Naive thymus-derived CD4-positive, alpha-beta T cell (primary cell): ENCODE results near the gene VPS18. TPM values are rescaled to one million over a fixed set of nuclear protein-coding genes. Genes with fewer than 3 reads are reported as not detected.

ENCODE experiments used
- ATAC-seq: fragments of 150-1000 bp; cut with Tn5 transposase; 2 replicates; pipeline ENCODE4 v1.10.0; 2021; ENCODE audit warnings: mild to moderate bottlenecking, moderate library complexity
- CTCF ChIA-PET: fragments of 350-600 bp; sonication (Branson Sonifier 250); formaldehyde crosslinking; loops from one replicate; lab custom pipeline; 2021; ENCODE audit warnings: antibody characterized with exemption; lab: Charles Lee
- POLR2A ChIA-PET: fragments of 350-600 bp; sonication (Branson Sonifier 250); formaldehyde crosslinking; loops from one replicate; lab custom pipeline; 2021; ENCODE audit warnings: antibody characterized with exemption, inconsistent platforms; lab: Charles Lee
- DNase-seq, 9 donors: peaks; one replicate each; pipeline versions ENCODE4 v3.0.0 to v3.0.0-alpha.2; 2020 to 2022; ENCODE audit warnings: mixed read lengths in 1 of 9
- H3K27ac ChIP-seq: one replicate; pipeline ENCODE4 v1.7.0; 2013; ENCODE audit warnings: mild to moderate bottlenecking, low read depth, low read length, moderate library complexity
- H3K27me3 ChIP-seq, 2 donors: one replicate each; pipeline ENCODE4 v1.7.0; 2013; ENCODE audit warnings: low read length in 2 of 2, mild to moderate bottlenecking in 2 of 2, moderate library complexity in 2 of 2; ENCODE audit not compliant: control insufficient read depth in 2 of 2, insufficient read depth in 2 of 2
- H3K36me3 ChIP-seq, 3 experiments: 1 replicate in 2 of 3; 2 replicates in 1 of 3; pipeline ENCODE4 v1.7.0; 2013; ENCODE audit warnings: low read length in 3 of 3, mild to moderate bottlenecking in 3 of 3, moderate library complexity in 1 of 3; ENCODE audit not compliant: insufficient read depth in 3 of 3, control insufficient read depth in 2 of 3
- H3K4me1 ChIP-seq, 2 donors: one replicate each; pipeline ENCODE4 v1.7.0; 2013; ENCODE audit warnings: low read length in 2 of 2, mild to moderate bottlenecking in 2 of 2, moderate library complexity in 1 of 2; ENCODE audit not compliant: control insufficient read depth in 2 of 2, insufficient read depth in 2 of 2
- H3K4me3 ChIP-seq: 2 replicates; pipeline ENCODE4 v1.7.0; 2013; ENCODE audit warnings: mild to moderate bottlenecking, low read length
- H3K9me3 ChIP-seq, 3 experiments: 1 replicate in 2 of 3; 2 replicates in 1 of 3; pipeline ENCODE4 v1.7.0; 2013; ENCODE audit warnings: low read length in 3 of 3; ENCODE audit not compliant: control insufficient read depth in 2 of 3
- H3K27ac Mint-ChIP-seq, 9 donors: one replicate each; pipeline ENCODE4 v1.8.0; 2020 to 2022; ENCODE audit warnings: mixed read lengths in 9 of 9, mild to moderate bottlenecking in 8 of 9, moderate library complexity in 5 of 9, inconsistent platforms in 2 of 9
- H3K27me3 Mint-ChIP-seq, 5 donors: one replicate each; pipeline ENCODE4 v1.8.0; 2021 to 2022; ENCODE audit warnings: mixed read lengths in 5 of 5, mild to moderate bottlenecking in 1 of 5
- H3K36me3 Mint-ChIP-seq, 5 donors: one replicate each; pipeline ENCODE4 v1.8.0; 2020 to 2022; ENCODE audit warnings: mixed read lengths in 5 of 5, mild to moderate bottlenecking in 3 of 5, inconsistent platforms in 1 of 5
- H3K4me1 Mint-ChIP-seq, 7 donors: one replicate each; pipeline ENCODE4 v1.8.0; 2020 to 2022; ENCODE audit warnings: mixed read lengths in 7 of 7, mild to moderate bottlenecking in 3 of 7, inconsistent platforms in 1 of 7
- H3K4me3 Mint-ChIP-seq, 10 donors: one replicate each; pipeline ENCODE4 v1.8.0; 2020 to 2022; ENCODE audit warnings: mild to moderate bottlenecking in 10 of 10, mixed read lengths in 10 of 10, moderate library complexity in 6 of 10, inconsistent platforms in 2 of 10
- H3K9me3 Mint-ChIP-seq, 11 donors: one replicate each; pipeline ENCODE4 v1.8.0; 2020 to 2022; ENCODE audit warnings: mixed read lengths in 11 of 11, mild to moderate bottlenecking in 4 of 11, inconsistent platforms in 1 of 11, moderate library complexity in 1 of 11
- intact Hi-C, 2 donors: fragments of 100-400 bp; cut with micrococcal nuclease; formaldehyde crosslinking; loops; one replicate each; pipeline ENCODE4 v1.15.1; 2023
- polyA plus RNA-seq, 2 donors: library from polyadenylated mRNA; unstranded; fragments of 300-500 nt; fragmentation: Illumina TruSeq; gene quantifications; one replicate each; pipeline ENCODE4 v1.2.3, GENCODE V29; 2021
- total RNA-seq, 6 experiments: library from RNA in 5 of 6; stranded (reverse) in 5 of 6; gene quantifications; 1 replicate in 5 of 6; 2 replicates in 1 of 6; pipeline ENCODE4 v1.2.3 and lab custom pipeline; 2021 to 2026

VPS18 gene
- total and polyA plus RNA-seq, 7 experiments from 2014 or later, result 15.9 to 25.8 (median 20.5) TPM

GRCh38 chr15:40926659-40927494, 32.6 kb downstream of the VPS18 start:
- Histone ChIP-seq H3K27me3 (peaks cover 5 to 42% of the 10 kb centered on the region in 2 donors), H3K9me3 (no peaks in the 10 kb centered on the region), H3K4me1 (peaks cover 19 to 54% of the 10 kb centered on the region in 2 donors), H3K4me3 (no peak overlapping the region), H3K27ac (no peak overlapping the region), H3K36me3 (no peaks in the 10 kb centered on the region)
- Mint-ChIP-seq H3K27me3 (peaks cover 41 to 76% (median 43%) of the 10 kb centered on the region in 5 donors), H3K9me3 (peaks cover 0 to 2% (median 0%) of the 10 kb centered on the region in 11 donors), H3K4me1 (peaks cover 27 to 49% (median 43%) of the 10 kb centered on the region in 7 donors), H3K36me3 (peaks cover 0 to 4% (median 0%) of the 10 kb centered on the region in 5 donors), H3K27ac (no peak overlapping the region), H3K4me3 (peak overlapping the region; percentile 47 to 96 (median 78))
- no peak for ATAC-seq
- ChIA-PET POLR2A (interaction anchor here (1.3 to 6.5 kb wide), 2 partner anchors 15 to 26 kb away, joined by 3 to 23 read pairs; partner anchors contain the start of gene CHAC1), CTCF (no interaction called here)
- no peak for DNase-seq
- intact Hi-C loops, result no loop called here

DNA sequence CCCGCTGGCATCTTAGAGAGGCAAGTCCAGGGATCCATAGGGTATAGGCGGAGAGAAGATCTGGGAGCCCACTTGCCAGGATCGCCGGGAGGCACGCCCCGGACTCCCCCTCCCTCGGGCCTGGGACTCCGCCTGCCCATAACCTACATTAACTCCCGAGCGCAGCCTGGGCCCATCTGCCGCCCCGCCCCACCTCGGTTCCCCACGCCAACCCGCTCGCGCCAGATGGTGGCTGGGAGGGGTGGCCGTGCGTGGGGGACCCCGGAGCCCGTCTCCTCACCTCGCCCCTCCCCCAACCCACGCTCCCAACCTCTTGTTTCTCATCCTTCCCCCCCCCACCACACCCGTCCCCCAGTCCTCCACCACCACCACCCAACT, 33.2 kb downstream of the VPS18 start:
- no peak overlapping the region for H3K4me3 ChIP-seq
- peaks cover 19 to 54% of the 10 kb centered on the region in 2 donors for H3K4me1 ChIP-seq
- no peaks in the 10 kb centered on the region for H3K9me3 ChIP-seq
- peaks cover 27 to 53% (median 46%) of the 10 kb centered on the region in 7 donors for H3K4me1 Mint-ChIP-seq
- ATAC-seq (no peak), DNase-seq (no peak)
- H3K9me3 Mint-ChIP-seq, result peaks cover 0 to 2% (median 0%) of the 10 kb centered on the region in 11 donors
- peaks cover 0 to 4% (median 0%) of the 10 kb centered on the region in 5 donors for H3K36me3 Mint-ChIP-seq
- H3K27ac ChIP-seq, result no peak overlapping the region
- intact Hi-C loops, result no loop called here
- peaks cover 45 to 82% (median 49%) of the 10 kb centered on the region in 5 donors for H3K27me3 Mint-ChIP-seq
- no peak overlapping the region for H3K27ac Mint-ChIP-seq
- ChIA-PET POLR2A (no interaction called here), CTCF (interaction anchor here (1.1 to 5.2 kb wide), 2 partner anchors 10 to 21 kb away, joined by 3 to 31 read pairs; no protein-coding TSS in a partner anchor)
- peaks cover 5 to 43% of the 10 kb centered on the region in 2 donors for H3K27me3 ChIP-seq
- H3K36me3 ChIP-seq, result no peaks in the 10 kb centered on the region
- peak overlapping the region; percentile 47 to 96 (median 81) for H3K4me3 Mint-ChIP-seq

DNA sequence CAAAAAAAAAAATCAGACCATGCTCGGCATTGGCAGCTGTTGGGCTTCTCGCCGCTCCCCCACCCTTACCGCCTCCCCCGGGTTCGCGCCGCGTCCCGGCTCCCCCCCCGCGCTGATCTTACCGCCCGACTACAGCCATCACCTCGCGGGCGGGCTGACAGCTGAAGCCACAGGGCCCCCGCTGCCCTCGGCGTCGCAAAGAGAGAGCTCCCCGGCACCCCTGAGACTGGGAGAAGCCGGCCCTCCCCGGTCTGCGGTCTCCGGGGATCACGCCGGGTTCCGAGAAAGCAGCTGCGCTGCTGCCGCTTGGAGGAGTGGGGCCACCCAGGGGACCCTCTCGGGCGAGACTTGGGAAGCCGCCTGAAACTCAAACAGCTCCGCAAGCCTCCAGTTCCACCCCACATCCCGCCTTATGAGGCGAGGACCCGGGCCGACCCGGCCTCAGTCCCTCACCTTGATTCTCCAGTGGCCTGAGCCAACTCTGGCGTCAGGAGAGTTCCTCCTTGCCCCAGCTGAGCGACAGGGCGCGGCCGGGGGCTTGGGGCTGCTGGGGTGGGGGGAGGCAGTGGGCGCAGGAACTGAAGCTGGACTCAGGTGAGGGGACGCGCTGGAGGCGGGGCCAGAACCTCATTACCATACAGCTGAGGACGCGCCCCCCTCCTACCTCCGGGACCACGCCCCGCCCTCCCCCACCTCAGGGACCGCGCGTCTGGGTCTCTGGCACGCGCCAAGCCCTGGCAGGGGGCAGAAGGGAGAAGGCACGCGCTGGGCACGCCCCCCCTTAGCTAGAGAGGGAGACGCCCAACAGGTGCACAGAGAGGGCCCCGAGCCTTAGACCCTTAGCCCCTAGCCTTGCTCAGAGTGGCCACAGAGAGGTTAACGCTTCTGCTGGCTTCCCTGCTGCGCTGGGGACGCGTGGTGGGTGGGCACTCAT, 33.9 kb downstream of the VPS18 start:
- Mint-ChIP-seq H3K36me3 (peaks cover 0 to 4% (median 0%) of the 10 kb centered on the region in 5 donors), H3K4me1 (peaks cover 27 to 53% (median 46%) of the 10 kb centered on the region in 7 donors), H3K27ac (no peak overlapping the region), H3K9me3 (peaks cover 0 to 2% (median 0%) of the 10 kb centered on the region in 11 donors), H3K27me3 (peaks cover 47 to 80% (median 51%) of the 10 kb centered on the region in 5 donors), H3K4me3 (peak overlapping the region; percentile 79 to 96 (median 83))
- H3K4me1 ChIP-seq, result peaks cover 19 to 54% of the 10 kb centered on the region in 2 donors
- H3K9me3 ChIP-seq, result no peaks in the 10 kb centered on the region
- ChIA-PET POLR2A (interaction anchor here (1.3 kb wide), 1 partner anchor 21 kb away, joined by 4 read pairs; no protein-coding TSS in a partner anchor), CTCF (interaction anchor here (1.1 to 5.2 kb wide), 3 partner anchors 11 to 22 kb away, joined by 3 to 31 read pairs (median 6); no protein-coding TSS in a partner anchor)
- H3K4me3 ChIP-seq, result peak overlapping the region; percentile 68
- H3K27ac ChIP-seq, result no peak overlapping the region
- H3K27me3 ChIP-seq, result peaks cover 5 to 43% of the 10 kb centered on the region in 2 donors
- ATAC-seq (no peak), DNase-seq (no peak)
- intact Hi-C loops, result loop anchor here (1.0 to 2.0 kb wide), 2 partner anchors 23 to 25 kb away; partner anchors contain the start of gene CHAC1 (in 1 of the 2)
- no peaks in the 10 kb centered on the region for H3K36me3 ChIP-seq

DNA sequence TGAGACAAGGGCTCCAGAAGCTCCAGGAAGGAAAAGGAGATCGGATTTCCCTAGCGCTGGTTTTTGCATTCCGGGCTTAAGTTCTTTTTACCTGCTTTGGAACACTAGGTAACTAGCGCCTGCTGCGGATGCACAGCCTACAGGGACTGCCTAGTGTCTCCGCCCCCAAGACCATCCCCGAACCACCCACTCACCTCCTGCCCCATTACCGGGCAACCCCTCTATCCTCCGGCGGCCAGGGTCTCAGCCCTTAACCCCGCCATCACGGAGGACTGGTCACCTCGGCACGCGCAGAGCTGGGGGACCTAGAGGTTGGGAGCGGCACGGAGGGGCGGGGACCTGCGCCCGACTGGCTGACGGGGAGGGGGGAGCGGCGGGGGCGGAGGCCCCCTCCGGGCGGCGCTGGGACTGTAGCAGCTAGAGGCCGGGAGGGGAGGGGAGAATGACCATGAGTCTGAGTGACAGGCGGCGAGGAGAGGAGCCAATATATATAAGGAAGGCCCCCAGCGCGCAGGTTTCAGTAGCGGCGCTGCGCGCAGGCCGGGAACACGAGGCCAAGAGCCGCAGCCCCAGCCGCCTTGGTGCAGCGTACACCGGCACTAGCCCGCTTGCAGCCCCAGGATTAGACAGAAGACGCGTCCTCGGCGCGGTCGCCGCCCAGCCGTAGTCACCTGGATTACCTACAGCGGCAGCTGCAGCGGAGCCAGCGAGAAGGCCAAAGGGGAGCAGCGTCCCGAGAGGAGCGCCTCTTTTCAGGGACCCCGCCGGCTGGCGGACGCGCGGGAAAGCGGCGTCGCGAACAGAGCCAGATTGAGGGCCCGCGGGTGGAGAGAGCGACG, 34.8 kb downstream of the VPS18 start, which contains the start of gene DLL4:
Gene DLL4, plus strand, starts transcription at position 520 of the 839 bp plus-strand sequence. CDS start 329 bp downstream, outside the sequence.
- DNase-seq, result peak in 6 of 9 donors; percentile 36 to 54 (median 48)
- H3K27ac ChIP-seq, result no peak within 1 kb of the TSS
- peaks cover 27 to 53% (median 49%) of the 10 kb centered on the region in 7 donors for H3K4me1 Mint-ChIP-seq
- no peaks in the 10 kb centered on the region for H3K9me3 ChIP-seq
- intact Hi-C loops, result loop anchor here (1.0 to 2.0 kb wide), 3 partner anchors 13 to 24 kb away; partner anchors contain the start of gene CHAC1 (in 1 of the 2)
- peaks cover 19 to 54% of the 10 kb centered on the region in 2 donors for H3K4me1 ChIP-seq
- peaks cover 5 to 43% of the 10 kb centered on the region in 2 donors for H3K27me3 ChIP-seq
- ChIA-PET CTCF (interaction anchor here (0.6 to 5.2 kb wide), 5 partner anchors 11 to 90 kb away, joined by 3 to 31 read pairs (median 6); no protein-coding TSS in a partner anchor), POLR2A (interaction anchor here (1.3 kb wide), 1 partner anchor 20 kb away, joined by 4 read pairs; no protein-coding TSS in a partner anchor)
- peaks cover 0 to 2% (median 0%) of the 10 kb centered on the region in 11 donors for H3K9me3 Mint-ChIP-seq
- peak within 1 kb of the TSS in 2 of 9 donors; percentile 32 to 55 for H3K27ac Mint-ChIP-seq
- H3K36me3 Mint-ChIP-seq, result peaks cover 0 to 4% (median 0%) of the 10 kb centered on the region in 5 donors
- H3K4me3 ChIP-seq, result peak within 1 kb of the TSS; percentile 68
- peaks cover 53 to 80% (median 56%) of the 10 kb centered on the region in 5 donors for H3K27me3 Mint-ChIP-seq
- H3K4me3 Mint-ChIP-seq, result peak within 1 kb of the TSS; percentile 80 to 96 (median 83)
- ATAC-seq, result peak; percentile 56
- no peaks in the 10 kb centered on the region for H3K36me3 ChIP-seq

DNA sequence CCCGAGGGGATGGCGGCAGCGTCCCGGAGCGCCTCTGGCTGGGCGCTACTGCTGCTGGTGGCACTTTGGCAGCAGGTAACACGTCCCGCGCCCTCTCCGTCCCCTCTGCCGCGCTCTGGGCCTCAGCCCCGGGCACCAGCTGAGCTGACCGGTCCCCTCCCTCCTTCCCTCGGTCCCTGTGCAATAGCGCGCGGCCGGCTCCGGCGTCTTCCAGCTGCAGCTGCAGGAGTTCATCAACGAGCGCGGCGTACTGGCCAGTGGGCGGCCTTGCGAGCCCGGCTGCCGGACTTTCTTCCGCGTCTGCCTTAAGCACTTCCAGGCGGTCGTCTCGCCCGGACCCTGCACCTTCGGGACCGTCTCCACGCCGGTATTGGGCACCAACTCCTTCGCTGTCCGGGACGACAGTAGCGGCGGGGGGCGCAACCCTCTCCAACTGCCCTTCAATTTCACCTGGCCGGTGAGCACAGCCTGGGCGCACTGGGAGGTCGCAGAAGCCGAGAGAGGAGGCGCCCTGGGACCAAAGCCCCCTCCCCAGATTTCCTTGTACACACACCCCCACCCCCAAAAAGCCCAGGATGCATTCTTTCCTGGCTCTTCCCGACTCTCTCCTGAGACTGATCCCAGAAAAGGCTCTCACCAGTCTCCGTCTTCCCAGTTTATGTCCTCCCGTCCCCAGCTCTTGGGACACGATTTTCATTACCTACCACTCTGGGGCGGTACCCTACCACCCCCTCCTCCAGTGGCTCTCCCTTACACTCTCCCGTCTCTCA, 35.6 kb downstream of the VPS18 start:
- intact Hi-C loops, result loop anchor here (1.0 to 2.0 kb wide), 3 partner anchors 12 to 25 kb away; partner anchors contain the start of gene CHAC1 (in 1 of the 2)
- peaks cover 27 to 53% (median 49%) of the 10 kb centered on the region in 7 donors for H3K4me1 Mint-ChIP-seq
- H3K27me3 Mint-ChIP-seq, result peaks cover 52 to 73% (median 56%) of the 10 kb centered on the region in 5 donors
- Histone ChIP-seq H3K27ac (no peak overlapping the region), H3K9me3 (no peaks in the 10 kb centered on the region), H3K36me3 (no peaks in the 10 kb centered on the region), H3K4me1 (peaks cover 19 to 54% of the 10 kb centered on the region in 2 donors), H3K27me3 (peaks cover 5 to 43% of the 10 kb centered on the region in 2 donors), H3K4me3 (peak overlapping the region; percentile 68)
- peaks cover 0 to 2% (median 0%) of the 10 kb centered on the region in 11 donors for H3K9me3 Mint-ChIP-seq
- ChIA-PET CTCF (interaction anchor here (0.5 to 5.2 kb wide), 4 partner anchors 9 to 360 kb away, joined by 3 to 31 read pairs (median 12); no protein-coding TSS in a partner anchor), POLR2A (interaction anchor here (0.9 kb wide), 1 partner anchor 13 kb away, joined by 3 read pairs; no protein-coding TSS in a partner anchor)
- peak overlapping the region; percentile 78 to 96 (median 83) for H3K4me3 Mint-ChIP-seq
- ATAC-seq, result no peak
- H3K27ac Mint-ChIP-seq, result peak overlapping the region in 2 of 9 donors; percentile 32 to 55
- peaks cover 0 to 4% (median 0%) of the 10 kb centered on the region in 5 donors for H3K36me3 Mint-ChIP-seq
- DNase-seq, result no peak
